Raji (cell line): Measurements from ENCODE around the gene HIP1R.

Experiments
- POLR2A ChIP-seq: IDR thresholded peaks from 2 replicates; pipeline ENCODE4 v1.6.1; 2011; ENCODE audit warnings: low read depth, low read length, control low read depth; ENCODE audit not compliant: insufficient read depth

HIP1R gene

GRCh38 chr12:122841544-122842321 is 6.5 kb downstream of the HIP1R start:
- TF ChIP-seq POLR2A: no peak

- no peak for TF ChIP-seq POLR2A
Measured at GRCh38 chr12:122842505-122843405, 7.5 kb downstream of the HIP1R start.

- no peak for TF ChIP-seq POLR2A
Measured at GRCh38 chr12:122843455-122843854, 8.2 kb downstream of the HIP1R start.

GRCh38 chr12:122844366-122844971 is 9.2 kb downstream of the HIP1R start:
- no peak for TF ChIP-seq POLR2A

DNA sequence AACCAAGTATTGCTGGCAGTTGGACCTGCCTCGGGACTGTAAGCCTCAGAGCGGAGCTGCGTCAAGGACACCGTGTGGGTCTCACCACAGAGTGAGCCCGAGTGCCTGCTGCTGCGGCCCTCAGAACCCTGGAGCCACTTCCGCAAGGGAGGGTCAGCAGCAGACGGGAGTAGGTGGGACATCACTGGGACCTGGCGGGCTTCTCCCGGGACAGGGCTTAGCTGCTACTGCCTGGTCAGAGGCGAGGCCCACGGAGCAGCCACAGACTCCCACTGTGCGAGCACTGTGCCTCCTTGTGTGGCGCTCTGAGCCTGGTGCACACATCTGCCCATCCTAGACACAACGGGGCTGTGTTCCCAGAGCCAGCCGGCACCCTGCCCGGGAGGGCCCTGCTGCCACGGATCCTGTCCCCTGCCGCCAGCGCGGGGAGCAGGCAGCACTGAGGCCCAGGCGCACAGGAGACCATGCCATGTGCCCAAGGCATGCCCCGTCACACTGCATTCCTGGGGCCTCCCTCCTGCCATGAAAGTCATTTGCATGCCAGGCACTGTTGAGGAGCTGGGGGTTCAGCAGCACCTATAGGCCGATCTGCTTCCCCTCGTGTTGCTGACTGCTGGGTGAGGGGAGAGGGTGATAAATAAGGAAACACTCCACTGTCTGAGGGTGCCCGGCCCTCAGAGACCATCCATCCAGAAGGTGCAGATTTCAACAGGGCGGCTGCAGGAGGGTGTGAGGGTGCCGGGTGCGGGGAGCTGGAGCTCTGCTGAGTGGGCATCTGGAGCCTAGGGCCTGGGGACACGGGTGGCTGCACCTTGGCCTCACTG is 10.0 kb downstream of the HIP1R start:
- TF ChIP-seq POLR2A: no peak

GRCh38 chr12:122845865-122846621 is 10.8 kb downstream of the HIP1R start:
- no peak for TF ChIP-seq POLR2A

- TF ChIP-seq POLR2A: no peak
Measured at GRCh38 chr12:122846622-122847515, 11.6 kb downstream of the HIP1R start.

DNA sequence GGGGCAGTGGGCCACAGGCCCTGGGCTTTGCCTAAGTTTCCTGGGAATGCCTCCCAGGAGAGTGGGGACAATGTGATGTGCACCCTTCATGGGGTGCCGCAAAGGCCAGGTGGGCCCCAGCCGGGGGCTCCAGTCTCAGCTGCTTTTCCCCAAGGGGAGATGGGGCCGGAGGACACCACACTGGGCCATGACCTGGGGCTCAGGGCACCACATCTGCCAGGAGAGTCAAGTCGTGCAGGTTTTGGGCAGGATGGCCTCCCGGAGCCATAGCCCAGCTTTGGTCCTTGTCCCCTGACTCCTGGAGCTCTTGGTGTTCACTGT is 12.2 kb downstream of the HIP1R start:
- TF ChIP-seq POLR2A: no peak

- no peak for TF ChIP-seq POLR2A
Measured at GRCh38 chr12:122847921-122848421, 12.7 kb downstream of the HIP1R start.

- TF ChIP-seq POLR2A: no peak
Measured at GRCh38 chr12:122848471-122849351, 13.5 kb downstream of the HIP1R start.

DNA sequence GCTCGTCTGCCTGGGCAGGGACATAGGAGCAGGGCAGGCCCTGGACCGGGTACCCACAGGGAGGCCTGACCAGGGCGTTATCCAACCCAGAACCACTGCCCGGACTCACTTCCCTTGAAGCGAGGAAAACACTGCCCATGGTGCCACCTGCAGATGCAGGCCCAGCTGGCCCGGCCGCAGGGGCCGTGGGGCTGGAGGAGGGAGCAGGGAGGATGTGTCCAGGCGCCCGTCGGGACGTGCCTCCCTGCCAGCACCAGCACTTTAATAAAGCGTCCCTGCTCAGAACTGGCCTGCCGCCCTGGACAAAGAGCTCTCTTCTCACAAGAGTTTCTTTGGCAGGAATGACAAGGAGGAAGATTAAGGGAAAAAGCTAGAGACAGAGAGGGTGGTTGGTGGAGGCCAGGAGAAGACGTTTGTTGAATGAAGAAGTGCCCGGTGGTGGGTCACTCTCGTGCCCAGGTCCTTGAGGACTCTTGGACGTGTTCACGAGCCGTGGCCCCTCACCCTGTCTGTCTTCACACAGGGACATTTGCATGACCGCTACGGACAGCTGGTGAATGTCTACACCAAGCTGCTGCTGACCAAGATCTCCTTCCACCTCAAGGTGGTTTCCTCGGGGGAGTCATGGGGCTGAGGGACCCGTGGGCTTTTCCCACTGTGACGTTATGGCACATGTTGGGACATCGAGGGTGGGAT is 14.2 kb downstream of the HIP1R start:
- TF ChIP-seq POLR2A: no peak

DNA sequence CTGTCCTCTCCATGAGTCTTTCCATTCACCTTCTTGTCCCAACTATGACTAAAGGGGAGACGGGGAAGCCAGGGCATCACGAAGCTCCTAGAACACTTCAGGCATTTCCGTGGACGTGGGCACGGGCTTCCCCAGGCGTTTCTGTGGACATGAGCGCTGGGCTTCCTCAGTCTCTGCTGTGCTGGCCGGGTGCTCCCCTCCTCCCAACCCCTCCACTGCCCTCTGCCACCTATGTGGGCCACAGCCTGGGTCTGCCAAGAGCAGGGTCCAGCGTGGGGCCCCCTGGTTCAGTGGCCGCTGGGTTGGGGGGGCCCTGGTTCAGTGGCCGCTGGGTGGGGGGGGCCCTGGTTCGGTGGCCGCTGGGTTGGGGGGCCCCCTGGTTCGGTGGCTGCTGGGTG is 14.8 kb downstream of the HIP1R start:
- no peak for TF ChIP-seq POLR2A
